GM19099 (cell line): Measurements from ENCODE around the gene TTC21A.

Experiments
- POLR2A ChIP-seq: IDR thresholded peaks from 3 replicates; pipeline ENCODE4 v1.6.1; 2011; ENCODE audit warnings: low read depth; ENCODE audit not compliant: insufficient read length; ENCODE audit errors: extremely low read depth

Gene TTC21A

DNA sequence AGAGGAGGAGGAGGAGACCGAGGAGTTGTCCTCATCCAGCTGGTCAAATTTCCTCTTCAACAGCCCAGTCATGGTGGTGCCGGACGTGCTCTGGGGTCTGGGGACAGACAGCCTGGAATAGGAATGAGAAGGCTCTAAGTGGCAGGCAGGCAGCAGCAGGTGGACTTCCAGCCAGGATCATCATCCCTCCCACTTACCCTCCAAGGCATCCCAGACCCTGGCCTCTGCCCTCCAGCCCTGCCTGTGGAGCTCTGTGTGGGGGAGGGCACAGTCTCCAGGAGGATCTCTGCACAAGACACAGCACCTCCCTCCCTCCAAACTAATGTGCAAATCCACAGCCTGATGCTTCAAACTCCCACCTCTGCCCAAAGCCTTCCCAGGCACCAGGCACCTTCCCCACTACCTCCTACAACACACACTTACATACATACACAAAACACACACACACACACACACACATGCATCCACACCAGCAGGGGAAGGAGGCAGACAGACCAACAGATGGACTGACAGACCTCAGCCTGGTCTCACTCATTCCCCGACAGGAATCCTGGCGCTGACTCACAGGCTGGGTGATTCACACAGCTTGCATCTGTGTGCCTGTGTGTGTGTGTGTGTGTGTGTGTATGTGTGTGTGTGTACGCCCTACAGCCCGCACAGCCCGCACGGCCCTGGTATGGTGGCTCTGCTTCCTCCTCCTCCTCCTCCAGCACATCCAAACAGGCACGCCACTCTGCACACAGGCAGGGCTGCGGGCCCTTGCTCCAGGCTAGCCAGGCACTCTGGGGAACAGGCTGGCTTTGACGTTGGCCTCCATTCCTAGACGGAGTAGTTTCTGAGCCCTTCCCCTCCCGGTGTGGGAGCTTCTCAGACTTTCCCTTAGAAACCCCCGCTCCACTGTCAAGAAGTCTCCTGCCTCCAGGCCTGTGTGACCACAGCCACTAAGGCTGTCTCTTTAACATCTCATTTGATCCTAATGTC lies 39.4 kb downstream of the TTC21A start:
- TF ChIP-seq POLR2A = peak; percentile 48

DNA sequence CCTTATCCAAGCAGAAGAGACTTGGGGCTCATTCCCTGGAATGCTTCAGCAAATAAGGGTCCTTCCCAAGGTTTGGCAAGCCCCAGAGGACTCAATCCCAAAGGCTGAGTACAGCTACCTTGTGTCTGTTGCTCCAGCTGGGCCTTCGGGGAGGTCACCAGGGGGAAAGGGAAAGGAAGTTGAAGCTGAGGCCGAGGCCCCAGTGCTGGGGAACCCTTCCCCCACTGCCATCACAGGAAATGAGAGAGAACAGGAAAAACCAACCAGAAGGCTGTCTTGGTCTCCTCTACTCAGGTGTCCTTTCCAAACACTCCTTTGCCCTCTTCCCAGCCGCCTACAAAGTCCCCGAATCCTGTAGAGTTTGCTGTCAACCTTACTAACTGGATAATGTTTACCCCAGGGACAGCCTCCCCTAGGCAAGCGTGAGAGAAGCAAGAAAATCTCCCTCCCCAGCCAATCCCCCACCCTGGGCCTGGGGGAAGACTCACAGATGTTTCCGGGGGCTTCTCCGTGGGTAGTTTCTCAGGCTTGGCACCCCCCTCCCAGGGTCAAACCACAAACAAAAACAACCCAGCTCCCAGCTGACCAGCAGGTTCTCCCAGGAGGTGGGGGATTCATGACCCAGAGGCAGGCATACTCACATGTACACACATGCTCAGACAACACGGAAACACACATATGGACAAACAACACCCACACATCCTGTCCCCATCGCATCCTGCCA lies 40.4 kb downstream of the TTC21A start:
- TF ChIP-seq POLR2A = no peak

DNA sequence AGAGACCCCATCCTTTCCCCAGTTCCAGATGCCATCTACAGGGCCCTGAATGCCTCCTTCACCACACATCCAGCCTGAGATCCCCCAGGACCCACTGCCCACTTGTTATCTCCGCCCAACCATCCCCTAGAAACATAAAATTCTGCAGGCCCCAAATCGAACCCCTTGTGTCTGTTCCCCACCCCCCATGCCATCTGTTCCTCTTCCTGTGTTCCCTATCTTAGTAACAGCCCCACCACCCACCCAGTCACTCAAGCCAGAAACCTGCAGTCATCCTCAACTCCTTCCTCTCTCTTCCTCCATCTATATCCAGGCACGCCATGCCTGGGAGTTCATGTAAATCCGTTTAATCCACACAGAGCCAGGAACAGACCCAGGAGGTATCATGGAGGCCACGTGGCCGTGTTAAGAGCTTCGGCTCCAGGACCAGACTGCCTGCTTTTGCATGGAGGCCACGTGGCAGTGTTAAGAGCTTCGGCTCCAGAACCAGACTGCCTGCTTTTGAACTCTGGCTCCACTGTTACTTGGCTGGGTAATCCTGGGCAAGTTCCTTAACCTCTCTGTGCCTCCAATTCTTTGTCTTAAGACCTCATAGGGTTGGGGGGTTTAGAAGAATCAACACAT lies 41.1 kb downstream of the TTC21A start:
- no peak for TF ChIP-seq POLR2A

DNA sequence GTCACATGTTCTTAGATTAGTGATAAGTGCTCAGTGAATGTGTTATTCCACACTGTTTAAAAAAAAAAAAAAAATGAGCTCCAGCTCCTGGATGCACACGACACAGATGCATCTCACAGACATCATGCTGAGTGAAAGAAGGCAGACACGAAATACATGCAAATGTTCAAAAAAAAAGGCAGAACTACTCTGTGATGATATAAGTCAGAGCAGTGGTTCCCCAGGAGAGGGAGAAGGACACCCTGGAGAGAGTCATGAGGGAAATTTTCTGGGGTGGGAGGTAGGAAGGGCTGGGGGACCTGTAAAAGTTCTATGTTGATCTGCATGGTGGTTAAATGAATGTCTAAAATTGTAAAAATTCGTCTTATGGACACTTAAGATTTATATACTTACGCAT lies 41.6 kb downstream of the TTC21A start:
- no peak for TF ChIP-seq POLR2A

DNA sequence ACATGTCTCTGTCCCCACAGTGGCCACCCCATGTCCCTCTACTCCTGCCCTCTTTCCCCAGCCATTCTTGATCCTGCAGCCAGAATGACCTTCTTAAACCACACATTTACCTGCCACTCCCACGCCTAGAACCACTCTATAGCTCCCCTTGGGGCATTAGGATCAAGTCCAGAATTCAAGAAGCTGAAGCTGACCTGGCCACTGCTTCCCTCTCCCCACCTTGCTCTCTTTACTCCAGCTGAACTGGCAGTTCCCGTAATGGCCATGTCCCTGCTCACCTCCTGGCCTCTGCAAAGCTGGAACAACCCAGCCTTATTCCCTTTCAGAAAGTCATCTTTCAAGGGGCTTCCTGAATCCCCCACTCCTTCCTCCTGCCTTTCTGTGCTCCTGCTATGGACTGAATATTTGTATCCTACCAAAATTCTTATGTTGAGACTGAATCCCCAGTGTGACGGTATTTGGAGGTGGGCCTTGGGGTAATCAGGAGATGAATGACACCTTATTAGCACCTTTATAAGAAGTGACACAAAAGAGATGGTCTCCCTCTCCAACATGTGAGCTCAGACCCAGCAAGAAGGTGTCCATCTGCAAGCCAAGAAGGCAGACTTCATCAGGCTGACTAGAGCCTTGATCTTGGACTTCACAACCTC lies 42.1 kb downstream of the TTC21A start:
- no peak for TF ChIP-seq POLR2A

- TF ChIP-seq POLR2A = peak; percentile 22
Measured at GRCh38 chr3:39150148-39150802, 42.8 kb downstream of the TTC21A start.

GRCh38 chr3:39150803-39151631 lies 43.5 kb downstream of the TTC21A start:
- TF ChIP-seq POLR2A = no peak

DNA sequence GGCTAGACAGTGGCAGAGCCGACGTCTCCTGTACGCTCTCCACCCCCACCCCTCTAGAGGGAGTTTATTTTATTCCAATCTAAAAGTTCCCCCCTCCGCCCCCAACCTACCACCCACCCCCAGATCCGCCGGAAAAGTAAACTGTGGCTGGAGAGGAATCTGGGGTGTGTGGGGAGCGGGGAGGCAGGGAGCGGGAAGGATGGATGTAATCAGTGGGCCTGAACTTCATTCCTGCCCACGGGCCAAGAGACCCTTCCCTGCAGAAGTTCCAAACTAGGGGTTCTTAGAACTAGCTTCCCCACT lies 46.4 kb downstream of the TTC21A start:
- no peak for TF ChIP-seq POLR2A

GRCh38 chr3:39154280-39155021 lies 47.0 kb downstream of the TTC21A start:
- TF ChIP-seq POLR2A = no peak

DNA sequence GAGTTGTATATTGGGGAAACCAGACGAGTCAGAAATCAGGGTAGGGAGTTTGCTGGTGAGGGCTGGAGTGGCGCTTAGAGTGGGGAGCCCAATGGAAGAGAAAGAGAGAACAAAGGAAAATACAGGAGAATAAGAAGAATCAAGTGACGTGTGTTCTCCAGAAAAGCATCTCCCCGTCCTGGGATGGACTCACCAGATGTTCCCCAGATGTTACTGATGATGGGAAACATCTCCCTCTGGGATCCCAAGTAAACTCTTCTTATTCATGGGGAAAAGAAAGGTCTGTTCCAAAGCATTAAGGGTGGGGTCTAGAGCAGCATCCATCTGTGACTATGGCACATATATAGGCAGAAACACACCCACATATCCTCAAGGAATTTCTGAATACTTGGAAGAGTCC lies 48.9 kb downstream of the TTC21A start:
- TF ChIP-seq POLR2A = no peak

GRCh38 chr3:39157359-39157758 lies 49.9 kb downstream of the TTC21A start:
- TF ChIP-seq POLR2A = no peak

GRCh38 chr3:39158148-39158715 lies 50.8 kb downstream of the TTC21A start:
- no peak for TF ChIP-seq POLR2A

DNA sequence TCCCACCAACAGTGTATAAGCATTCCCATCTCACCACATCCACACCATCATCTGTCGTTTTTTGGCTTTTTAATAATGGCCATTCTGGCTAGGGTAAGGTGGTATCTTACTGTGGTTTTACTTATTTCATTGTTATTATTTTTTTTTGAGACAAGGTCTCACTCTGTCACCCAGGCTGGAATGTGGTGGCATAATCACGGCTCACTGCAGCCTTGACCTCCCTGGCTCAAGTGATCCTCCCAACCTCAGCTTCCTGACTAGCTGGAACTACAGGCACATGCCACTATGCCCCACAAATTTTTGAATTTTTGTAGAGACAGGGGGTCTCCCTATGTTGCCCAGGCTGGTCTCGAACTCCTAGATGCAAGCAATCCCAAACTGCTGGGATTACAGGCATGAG lies 56.9 kb downstream of the TTC21A start:
- TF ChIP-seq POLR2A = no peak

GRCh38 chr3:39165518-39165917 lies 58.0 kb downstream of the TTC21A start:
- TF ChIP-seq POLR2A = no peak
